Esophagus mucosa (tissue), 1 donor: ENCODE measurements around the gene SORCS2. TPM values are rescaled to one million over a fixed set of nuclear protein-coding genes. Genes with fewer than 3 reads are reported as not detected.

Experiments used
- ATAC-seq: fragments of 200-7000 bp; cut with Tn5 transposase; one replicate; pipeline ENCODE4 v1.9.1; 2020
- total RNA-seq: library from RNA; stranded (reverse); gene quantifications from one replicate; pipeline ENCODE4 v1.2.4, GENCODE V29; 2023
- donor health status: DM: yes; HTN: yes; CAD: no.

SORCS2 gene
- total RNA-seq, 1 donor from 2014 or later: 5.0 TPM

GRCh38 chr4:7514789-7515188, 322.5 kb downstream of the SORCS2 start:
- no peak for ATAC-seq

DNA sequence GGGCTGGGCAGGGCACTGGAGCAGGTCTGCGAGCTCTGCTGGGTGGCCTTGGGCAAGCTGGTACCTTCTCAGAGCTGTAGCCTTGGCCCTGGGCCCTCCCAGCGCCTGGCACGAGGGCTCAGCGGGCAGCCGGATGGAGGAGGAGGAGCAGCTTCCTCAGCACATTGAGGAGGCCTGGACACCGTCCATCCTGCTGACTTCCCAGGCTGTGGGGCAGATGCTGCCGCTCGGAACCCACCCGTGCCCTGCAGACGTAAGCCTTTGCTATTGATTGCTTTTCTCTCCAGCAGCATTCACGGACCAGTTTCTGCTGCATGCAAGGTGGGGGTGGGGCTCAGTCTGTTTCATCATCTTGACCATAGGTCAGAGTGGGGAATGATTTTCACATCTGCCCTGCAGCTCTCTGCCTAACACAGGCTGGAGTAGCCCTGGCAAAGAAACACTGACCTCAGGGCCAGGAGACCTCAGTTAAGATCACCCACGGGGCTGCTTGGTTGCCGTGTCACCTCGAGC, 323.1 kb downstream of the SORCS2 start:
- no peak for ATAC-seq

DNA sequence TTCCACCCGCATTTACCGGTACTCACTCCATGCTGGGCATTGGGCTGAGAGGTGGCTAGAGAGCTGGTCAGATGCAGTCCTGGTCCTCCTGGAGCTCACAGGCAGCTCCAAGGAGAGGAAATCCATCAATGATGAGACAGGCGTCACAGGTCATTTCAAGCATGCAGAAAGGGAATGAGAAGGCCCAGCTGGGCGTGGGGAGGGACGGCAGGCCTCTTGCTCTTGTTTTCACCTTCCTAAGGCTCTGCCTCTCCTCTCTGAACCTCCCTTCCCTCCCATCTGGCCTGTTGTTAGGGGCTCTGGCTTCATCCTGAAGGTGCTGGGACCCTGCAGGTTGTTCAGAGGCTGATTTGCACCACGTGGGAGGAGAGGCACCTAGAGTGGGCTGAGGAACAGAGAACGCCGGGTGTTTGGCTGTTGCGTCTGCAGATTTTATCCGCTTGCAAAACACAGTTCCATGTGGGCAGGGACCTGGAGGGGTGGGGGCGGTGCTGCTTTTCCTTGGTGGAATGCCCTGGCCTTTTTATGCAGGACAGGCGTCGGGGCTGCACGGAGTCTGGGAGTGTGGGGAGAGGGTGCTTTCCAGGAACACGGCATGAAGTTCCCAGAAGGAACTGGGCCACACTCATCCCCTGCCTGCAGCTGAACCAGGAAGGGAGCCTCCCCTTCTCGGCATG, 323.9 kb downstream of the SORCS2 start:
- ATAC-seq: no peak

DNA sequence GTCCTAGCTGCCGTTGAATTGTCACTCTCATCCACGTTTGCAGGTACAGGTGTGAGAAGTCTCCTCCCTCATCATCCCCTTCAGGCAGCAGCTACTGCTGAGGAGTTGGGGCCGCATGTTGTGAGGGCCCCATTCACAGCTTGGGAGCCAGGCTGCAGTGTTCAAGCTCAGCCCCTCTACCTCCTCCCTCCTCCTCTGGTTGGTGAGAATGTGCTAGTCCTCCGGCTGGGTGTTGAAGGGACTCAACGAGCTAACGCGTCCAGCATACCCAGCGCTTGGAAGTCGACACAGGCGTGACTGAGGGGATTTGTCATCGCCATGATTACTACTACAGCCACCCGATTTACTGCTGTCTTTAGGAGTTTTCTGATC, 324.4 kb downstream of the SORCS2 start:
- ATAC-seq: no peak

GRCh38 chr4:7518871-7519637, 326.7 kb downstream of the SORCS2 start:
- no peak for ATAC-seq

DNA sequence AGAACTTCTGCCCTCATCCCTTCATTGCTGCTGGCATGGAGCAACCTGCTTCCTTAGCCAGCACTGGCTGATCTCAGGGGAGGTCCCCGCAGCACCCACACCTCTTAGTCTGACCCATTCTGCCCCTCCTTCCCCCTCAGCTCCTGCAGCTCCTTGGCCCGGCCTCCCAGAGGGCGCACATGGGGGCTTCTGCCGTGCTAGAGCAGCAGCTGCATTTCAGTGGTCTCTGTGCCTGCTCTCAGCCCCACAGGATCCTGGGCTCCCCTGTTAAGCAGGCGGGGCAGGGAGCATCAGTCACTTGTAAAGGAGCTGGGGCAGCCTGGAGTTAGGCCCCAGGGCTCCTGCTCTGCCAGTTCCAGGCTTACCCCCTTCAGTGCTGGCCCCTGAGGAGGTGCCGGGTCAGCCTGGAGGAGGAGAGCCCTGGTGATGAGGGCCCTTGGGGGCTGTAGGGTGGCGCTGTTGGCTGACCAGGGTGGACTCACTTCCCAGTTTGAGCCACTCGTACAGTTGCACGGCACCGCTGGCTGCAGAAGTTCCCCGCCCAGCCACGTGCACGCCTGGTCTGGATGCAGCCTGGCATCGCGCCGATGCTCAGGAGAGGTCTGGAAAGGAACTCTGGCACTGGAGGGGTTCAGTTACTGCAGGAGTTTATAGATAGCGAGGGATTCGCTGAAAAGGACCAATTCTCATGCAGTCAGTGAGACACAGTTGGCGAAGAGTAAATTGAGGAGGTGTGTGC, 327.5 kb downstream of the SORCS2 start:
- ATAC-seq: no peak

GRCh38 chr4:7521666-7522065, 329.3 kb downstream of the SORCS2 start:
- ATAC-seq: no peak

DNA sequence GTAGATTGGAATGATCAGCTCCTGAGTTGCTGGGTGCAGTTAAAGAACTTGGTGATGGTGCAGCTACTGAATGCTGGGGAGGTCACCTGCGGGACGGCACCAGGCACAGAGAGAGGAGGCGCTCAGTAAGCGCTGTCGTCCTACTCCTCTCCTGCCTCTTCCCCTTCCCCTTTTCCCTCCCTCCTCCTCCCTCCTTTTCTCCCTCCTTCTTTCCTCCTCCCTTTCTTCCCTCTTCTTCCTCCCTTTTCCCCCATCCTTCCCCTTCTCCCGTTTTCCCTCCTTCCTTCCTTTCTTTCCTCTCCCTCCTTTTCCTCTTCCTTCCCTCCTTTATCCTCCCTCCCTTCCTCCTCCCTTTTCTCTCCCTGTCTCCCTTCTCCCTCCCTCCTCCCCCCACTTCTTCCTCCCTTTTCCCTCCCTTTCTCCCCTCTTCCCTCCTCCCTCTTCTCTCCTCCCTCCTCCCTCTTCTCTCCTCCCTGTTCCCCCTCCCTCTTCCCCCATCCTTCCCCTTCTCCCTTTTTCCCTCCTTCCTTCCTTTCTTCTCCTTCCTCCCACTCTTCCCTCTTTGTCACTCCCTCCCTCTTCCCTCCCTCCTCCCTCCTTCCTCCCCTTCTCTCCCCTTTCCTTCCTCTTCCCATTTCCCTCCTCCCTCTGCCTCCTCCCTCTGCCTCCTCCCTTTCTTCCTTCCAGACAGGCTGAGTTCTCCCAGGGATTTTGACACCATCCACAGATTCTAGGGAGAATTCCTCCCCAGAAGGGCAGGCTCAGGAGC, 330.3 kb downstream of the SORCS2 start:
- ATAC-seq: no peak

DNA sequence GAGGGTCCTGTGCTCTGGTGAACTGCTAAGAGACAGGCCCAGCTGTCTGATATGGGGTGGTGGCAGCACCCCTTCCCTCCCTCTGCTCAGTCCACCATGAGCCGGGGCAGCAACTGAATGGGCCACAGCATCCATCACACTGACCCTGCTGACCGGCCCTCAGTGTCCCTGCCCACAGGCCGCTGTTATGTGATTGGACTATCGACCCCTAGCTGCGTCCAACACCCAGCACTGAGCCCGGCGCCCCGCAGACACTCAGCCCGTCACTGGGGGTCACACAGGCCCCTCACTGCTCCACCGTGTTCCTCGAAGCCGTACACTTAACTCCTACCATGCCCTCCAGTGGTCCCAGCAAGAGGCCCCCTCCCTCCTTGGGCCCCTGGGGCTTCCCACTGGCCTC, 331.2 kb downstream of the SORCS2 start:
- no peak for ATAC-seq

- ATAC-seq: no peak
Observed at GRCh38 chr4:7524064-7524682, 331.8 kb downstream of the SORCS2 start.

DNA sequence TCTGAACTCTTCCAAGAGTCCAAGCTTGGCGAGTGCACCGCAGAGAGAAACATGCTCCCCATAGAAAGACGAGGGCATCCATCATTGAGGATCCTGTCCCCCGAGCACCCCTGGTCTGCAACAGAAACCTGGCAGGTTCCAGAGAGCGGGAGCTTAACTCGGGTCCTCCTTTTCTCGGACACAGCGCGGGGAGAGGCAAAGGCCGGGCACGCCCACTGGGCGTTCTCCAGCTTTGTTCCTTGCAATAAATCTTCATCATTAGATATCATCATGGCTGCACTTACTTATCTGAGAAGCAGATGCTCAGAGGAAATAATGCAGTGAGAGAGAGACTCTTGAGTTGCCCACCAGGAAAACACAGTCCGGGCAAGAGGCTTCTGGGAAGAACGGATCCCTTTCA, 332.5 kb downstream of the SORCS2 start:
- no peak for ATAC-seq

GRCh38 chr4:7526491-7526890, 334.2 kb downstream of the SORCS2 start:
- ATAC-seq: no peak

DNA sequence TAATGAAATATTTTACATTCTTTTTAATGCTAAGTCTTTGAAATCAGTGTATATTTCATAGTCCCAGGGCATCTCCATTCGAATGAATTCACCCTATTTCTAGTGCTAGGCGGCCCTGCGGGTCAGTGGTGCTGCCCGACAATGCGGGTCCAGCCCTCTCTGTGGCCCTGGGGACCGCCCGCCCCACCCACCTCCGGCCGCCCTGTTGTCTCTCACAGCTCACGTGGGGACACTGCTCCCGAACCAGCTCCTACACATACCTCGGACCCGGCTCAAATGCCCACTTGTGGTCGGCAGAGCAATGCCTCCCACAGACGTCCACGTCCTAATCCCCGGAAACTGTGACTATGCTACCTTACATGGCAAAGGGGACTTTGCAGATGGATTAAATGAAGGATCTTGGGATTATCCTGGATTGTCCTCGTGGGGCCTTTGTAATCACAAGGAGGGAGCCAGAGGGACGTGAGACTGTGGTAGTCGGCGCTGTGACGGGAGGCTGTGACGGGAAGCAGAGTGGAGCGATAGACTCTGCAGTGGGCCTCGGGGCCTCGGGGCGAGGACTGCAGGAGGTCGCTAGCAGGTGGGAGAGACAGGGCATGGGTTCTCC, 334.7 kb downstream of the SORCS2 start:
- no peak for ATAC-seq

- no peak for ATAC-seq
Observed at GRCh38 chr4:7529368-7530080, 337.2 kb downstream of the SORCS2 start.

GRCh38 chr4:7530082-7530481, 337.7 kb downstream of the SORCS2 start:
- no peak for ATAC-seq

GRCh38 chr4:7530932-7531639, 338.7 kb downstream of the SORCS2 start:
- ATAC-seq: no peak

- ATAC-seq: no peak
Observed at GRCh38 chr4:7531640-7531994, 339.3 kb downstream of the SORCS2 start.

DNA sequence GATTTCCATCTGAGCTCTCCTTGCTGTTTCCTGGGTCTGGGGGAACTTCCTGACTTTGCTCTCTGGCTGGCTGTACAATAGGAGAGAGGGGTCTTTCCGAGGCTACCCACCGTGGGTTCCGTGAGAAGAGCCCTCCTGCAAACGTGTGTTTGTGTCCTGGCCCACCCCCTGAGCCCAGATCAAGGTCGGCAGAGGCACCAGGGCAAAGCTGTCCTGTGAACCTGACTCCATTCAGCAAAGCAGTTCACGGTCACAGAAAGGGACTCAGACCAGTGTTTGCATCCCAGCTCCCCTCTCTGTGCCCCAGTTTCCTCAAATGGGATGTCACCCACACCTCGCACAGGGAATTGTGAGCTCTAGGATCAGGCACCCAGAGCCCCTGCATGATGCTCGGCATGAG, 339.7 kb downstream of the SORCS2 start:
- no peak for ATAC-seq

DNA sequence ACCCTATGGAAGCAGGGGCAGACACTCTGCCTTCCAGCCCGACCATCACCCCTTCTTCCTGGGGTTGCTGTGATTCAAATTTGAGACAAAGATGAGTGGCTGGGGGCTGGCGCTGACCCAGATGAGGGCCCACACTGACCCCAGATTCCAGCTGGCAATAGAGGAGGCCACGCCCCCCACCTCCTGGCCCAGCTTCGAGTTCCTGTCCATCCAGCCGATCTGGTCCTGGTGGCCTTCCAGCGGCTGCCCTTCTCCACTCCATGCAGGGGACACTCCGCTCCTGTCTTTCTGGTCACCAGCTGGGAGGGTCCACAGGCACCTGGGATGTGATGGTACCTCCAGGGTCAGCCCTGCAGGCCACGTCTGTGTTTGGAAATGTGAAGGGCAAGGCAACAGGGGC, 340.9 kb downstream of the SORCS2 start:
- ATAC-seq: peak; percentile 21

DNA sequence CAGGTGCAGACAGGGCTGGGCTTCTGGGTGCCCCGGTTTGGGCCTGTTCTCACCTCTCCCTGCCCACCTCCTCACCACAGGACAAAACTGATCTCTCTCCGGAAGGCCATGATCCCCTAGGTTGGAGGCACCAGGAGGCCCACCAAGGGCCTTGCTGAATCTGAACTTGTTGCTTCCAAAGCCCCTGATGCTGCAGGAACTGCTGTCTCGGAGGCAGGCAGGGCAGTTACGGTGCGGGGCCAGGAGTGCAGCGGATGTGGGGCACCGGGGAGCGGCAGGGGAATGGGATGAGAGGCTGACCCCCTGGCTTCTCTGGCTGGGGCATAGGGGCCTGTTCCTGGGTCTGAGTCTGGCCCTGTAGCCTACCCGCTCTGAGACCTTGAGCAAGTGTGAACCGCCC, 342.8 kb downstream of the SORCS2 start:
- no peak for ATAC-seq

- no peak for ATAC-seq
Observed at GRCh38 chr4:7535619-7536018, 343.3 kb downstream of the SORCS2 start.
